Measurements from ENCODE around the gene SPRY4.
"Not testable (repeated sequence)": the region's sequence is repeated elsewhere in the genome, so short reads cannot be mapped to it uniquely, and the experiment has no call there.

The SPRY4 gene

DNA sequence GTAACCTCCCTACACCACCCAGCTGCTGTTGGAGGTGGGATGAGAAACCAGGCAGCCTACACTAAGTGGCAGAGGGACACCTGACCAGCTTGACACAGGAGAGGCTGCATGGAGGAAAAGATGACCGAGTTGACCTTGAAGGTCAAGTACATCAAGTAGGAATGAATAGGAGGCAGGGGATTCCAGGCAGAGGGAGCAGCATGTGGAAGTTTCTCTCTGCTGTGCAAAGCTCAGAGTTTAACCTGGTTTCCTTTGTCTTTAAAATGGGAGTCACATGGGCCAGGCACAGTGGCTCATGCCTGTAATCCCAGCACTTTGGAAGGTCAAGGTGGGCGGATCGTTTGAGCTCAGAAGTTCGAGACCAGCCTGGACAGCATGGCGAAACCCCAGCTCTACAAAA lies 32.6 kb downstream of the SPRY4 start:
- no peak for DNase-seq

DNA sequence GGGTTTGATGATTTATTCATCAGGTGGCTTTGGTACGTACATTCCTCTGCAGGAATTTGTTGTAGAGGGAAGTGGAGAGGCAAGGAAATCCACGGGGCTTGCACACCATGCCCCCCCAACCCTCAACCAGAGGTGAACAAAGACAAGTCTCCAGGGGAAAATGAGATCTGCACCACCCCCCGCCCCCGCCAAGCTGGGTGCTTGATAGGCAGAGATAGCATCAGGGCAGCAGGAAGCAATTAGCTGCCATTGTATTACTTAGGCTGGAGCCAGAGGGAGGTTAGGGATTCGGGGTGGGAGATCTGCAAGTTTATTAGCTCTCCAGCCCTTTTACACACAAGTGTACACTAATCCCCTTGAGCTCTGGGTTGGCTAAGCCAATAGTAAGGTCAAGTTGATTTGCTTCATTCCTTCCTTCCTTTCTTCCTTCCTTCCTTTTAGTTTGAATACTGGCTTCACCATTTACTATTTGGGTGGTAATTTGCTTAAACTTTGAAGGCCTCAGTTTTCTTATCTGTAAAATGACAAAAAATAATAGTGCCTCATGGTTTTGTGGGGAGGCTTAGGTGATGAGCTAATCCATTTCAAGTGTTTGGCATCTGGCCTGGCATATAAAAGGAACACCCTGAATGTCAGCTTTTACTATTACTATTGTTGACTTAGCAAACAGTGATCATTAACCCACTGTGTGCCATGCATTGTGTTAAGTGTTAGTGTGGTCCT lies 34.1 kb downstream of the SPRY4 start:
- no peak for DNase-seq

DNA sequence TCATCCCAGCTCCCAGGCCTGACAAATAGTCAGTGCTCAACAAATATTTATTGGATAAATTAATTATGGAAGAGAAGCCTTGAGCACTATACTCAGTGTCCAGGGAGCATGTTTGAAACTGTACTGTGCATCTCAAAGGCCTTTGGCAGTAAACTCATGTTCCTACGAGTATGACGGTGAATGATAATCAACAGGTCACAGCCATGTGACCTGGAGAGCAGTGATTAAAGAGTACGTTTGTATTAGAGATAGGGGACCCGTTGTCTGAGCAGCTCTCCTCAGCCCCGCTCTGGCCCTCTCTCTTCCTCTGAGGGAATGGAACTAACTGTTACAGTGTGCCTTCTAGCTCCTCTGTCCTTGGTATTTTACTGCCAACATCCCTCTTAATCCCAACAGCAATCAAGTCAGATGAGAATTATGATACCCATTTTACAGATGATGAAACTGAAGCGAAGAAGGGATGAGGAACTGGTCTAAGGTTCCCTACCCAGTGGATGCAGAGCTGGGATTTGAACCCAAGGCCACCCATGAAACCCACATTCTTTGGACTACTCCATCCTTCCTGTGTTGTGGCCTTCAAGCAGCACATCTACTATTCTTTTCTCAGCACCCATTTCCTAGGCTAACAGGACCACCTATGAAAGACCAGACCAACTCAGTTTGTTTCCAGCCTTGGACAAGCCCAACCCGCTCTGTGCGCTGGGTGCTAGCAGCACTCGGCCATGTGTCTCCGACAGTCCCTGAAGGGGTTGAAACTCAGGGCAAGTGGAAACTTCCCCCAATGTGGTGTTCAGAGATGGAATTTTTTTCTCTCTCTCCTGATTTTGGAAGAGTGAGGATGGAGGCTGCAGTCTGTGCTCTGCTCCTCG lies 34.9 kb downstream of the SPRY4 start:
- no peak for DNase-seq

DNA sequence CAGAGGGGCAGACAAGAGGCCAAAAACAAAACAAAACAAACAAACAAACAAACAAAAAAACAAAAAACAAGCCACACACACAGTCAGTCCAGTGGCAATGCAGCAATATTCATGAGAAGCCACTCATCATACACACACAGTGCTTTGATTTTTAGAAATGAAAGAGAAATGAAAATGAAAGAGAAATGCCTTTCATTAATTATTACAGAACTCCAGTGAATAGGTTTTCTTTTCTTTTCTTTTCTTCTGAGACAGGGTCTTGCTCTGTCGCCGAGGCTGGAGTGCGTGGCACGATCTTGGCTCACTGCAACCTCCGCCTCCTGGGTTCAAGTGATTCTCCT lies 36.9 kb downstream of the SPRY4 start:
- no peak for DNase-seq

DNA sequence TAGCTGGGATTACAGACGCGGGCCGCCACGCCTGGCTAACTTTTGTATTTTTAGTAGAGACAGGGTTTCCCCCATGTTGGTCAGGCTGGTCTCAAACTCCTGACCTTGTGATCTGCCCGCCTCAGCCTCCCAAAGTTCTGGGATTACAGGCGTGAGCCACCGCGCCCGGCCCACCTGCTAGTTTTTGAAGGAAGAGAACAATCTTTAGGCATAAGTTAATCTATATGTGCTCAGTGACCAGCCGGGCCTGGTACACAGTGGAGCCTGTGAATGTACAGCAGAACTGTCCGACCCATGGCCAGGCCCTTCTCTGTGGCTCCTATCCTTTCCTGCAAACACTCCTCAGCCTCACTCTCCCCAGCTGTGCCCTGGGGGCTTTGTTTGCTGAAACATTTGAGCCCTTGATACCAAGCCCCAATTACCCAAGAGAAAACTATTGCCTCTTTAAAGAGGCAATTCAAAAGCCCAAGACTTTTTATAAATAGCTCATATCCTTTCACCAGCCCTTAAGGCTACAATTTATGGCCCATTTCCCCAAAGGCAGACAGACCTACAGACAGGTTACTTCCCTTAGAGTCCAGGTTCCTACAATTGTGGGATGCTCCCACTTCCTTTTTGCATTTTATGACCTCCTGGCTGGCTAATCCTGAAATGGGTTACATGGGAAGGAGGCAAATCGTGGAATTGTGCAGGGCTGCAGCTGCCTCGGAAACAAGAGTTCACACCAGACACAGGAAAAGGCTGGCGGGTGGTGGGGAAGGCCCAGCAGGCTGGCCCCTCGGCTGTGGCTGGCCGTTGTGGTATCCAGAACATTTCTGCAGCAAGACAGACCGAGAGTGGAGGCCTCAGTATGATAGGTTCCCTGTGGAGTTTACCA lies 37.5 kb downstream of the SPRY4 start:
- no peak for DNase-seq

DNA sequence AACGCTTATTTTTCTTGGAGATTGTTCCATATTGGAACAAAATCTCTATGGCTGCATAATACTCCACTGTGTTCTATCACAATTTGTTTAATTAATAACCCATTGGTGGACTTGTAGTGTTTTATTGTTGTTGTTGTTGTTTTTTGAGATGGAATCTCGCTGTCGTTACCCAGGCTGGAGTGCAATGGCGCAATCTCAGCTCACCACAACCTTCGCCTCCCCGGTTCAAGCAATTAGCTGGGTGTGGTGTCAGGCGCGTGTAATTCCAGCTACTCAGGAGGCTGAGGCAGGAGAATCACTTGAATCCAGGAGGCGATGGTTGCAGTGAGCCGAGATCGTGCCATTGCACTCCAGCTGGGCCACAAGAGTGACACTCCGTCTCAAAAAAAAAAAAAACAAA lies 38.7 kb downstream of the SPRY4 start:
- no peak for DNase-seq

DNA sequence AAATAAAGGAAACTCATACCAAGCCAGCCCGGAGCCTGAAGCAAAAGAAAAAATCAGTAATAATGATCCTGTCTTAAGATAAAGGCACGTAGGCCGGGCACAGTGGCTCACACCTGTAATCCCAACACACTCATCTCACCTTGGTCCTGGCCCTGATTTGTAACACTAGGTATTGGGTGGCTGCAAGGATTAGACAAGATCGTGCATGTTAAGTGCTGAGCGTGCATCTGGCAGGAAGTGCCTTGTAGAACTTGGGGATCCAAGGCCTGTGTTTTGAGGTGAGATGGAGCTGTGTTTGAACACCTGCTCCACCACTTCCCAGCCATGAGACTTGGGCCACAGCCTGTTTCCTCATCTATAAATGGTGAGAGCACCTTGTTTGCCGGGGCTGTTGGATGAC lies 41.5 kb downstream of the SPRY4 start:
- DNase-seq = no peak

DNA sequence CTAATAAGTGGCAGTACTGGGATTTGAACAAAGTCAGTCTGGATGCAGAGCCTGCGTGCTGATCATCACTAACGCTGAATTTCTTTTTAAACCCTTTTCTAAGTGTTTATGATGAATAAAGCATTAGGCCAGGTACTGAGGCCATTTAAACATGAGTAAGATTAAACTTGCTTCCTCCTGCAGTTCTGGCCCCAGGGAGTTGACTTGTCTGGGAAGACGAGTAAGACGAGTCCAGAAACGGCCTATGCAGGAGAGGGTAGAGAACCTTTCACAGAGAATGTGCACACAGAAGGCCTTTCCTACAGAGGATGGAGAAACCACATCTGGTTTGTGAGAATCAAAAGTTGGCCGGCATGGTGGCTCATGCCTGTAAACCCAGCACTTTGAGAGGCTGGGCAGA lies 42.9 kb downstream of the SPRY4 start:
- DNase-seq = no peak

DNA sequence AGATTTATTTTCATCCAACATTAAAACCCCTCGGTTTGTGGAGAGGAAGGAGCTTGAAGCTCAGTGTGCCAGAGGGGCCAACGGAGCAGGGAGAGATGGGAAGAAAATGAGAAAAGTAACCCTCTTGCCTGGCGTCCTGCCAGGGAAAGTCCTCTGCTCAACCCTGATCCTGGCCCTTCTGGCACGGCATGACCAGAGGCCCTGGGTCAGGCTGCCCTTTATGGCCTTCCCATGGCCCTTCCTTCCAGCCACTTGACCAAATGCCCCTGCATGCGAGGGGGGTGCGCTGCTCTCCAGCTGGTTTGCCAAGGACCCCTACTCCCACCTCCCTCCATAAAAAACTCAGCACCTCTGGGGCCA lies 43.8 kb downstream of the SPRY4 start:
- no peak for DNase-seq

DNA sequence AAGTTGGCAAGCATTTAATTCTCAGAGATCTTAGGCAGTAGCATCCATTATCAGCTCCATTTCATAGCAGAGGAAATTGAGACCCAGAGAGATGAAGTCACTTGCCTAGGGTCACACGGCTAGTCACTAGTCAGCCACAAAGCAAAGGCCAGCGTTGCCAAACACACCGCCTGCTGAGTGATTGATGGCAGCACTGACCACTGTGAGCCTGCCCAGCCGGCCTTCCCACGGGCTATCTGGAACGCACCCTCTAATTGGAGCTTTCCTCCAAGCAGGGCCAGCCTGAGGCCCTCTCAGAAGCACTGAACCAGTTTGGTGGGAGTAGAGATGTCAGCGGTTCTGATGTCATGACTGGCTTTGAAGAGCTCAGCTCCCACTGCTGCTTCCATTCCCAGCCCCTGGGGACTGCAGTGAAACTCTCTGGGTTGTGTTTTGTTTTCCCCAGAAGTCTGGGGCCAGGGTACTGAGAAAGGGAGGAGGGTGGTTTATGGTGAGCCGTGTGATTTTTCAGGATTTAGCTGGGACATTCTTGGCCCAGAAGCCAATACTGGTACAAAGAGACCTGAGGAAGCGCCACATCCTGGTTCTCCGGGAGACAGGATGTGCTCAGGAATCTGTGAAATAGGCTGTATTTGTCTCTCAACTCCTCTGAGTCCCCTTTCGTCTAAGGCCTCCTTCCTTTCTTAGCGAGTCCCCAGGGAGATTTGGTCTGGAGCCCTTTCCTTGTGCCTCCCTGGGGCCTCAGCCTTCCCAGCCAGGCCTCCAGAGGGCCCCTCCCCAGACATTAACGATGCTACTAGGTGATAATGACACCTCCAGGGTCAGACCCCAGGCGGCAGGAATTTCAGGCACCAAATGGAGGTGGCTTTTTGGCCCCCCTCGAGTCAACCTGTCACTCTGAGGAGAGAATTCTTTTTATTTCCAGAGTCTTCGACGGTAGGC lies 44.5 kb downstream of the SPRY4 start:
- no peak for DNase-seq

DNA sequence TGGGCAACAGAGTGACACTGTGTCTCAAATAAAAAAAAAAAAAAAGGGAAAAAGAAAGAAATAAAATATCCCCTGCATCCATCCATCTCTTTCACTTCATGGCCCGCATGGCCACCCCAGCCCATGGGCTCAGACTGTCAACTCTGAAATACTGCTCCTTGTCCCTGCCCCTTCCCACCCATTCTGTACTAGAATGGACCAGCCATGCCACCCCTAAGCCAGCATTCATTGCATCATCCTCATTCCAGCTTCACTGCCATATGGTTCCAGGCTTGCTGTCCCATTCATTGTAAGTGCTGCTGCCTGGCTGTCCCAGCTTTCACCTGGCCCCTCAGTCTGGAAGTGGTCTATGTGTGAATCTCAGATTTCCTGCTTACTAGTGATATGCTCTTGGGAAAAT lies 46.2 kb downstream of the SPRY4 start:
- DNase-seq = no peak

DNA sequence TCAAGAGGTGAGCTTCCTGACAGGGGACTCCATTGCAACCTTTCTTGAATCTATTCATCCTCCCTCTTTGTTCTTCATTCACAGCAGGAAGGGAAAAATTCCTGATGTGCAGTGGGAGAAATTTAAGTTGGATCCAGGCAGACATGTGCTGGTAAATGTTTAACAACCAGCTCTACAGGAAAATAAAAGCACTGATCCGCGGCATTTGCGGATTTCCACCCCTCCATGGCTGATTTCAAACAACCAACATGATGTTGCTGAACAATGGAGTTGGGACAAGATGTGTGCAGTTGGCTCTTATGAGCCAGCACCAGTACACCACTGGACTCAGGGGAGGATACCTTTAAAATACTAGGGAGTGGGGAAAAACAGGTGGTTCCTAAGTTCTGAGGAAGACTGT lies 47.0 kb downstream of the SPRY4 start:
- no peak for DNase-seq

DNA sequence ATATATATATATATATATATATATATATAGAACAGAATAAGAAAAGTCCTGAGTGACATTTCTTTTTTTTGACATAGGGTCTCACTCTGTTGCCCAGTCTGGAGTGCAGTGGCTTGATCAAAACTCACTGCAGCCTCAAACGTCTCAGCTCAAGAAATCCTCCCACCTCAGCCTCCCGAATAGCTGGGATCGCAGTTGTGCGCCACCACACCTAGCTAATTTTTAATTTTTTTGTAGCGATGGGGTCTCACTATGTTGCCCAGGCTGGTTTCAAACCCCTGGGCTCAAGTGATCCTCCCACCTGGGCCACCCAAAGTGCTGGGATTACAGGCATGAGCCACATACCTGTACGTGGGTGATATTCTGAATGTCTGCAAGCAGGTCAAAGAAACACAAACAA lies 48.3 kb downstream of the SPRY4 start:
- DNase-seq = no peak

DNA sequence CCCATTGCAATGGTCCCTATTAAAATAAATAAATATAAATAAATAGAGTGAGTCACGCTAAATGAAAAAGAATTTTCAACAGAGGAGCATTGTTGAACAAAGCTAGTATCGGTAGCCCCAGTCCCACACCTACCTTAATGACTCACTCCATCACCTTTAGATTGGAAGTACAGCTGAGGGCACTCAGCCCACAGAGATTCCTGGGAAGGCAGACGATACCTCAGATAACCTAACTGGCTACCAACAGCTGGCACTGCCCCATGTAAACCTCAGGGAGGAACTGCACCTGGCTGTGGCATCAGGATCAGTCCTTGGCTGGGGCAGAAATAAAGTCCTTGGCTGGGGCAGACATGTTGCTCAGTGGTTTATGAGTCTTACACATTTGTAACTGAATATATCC lies 49.3 kb downstream of the SPRY4 start:
- DNase-seq = no peak

DNA sequence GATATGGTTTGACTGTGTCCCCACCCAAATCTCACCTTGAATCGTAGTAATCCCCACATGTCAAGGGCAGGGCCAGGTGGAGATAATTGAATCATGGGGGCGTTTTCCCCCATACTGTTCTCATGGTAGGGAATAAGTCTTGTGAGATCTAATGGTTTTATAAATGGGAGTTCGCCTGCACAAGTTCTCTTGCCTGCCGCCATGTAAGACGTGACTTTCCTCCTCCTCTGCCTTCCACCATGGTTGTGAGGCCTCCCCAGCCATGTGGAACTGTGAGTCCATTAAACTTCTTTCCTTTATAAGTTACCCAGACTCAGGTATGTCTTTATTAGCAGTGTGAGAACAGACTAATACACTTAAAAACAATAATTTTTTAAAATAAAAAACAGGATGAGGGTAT lies 52.2 kb downstream of the SPRY4 start:
- not testable (repeated sequence) for DNase-seq

DNA sequence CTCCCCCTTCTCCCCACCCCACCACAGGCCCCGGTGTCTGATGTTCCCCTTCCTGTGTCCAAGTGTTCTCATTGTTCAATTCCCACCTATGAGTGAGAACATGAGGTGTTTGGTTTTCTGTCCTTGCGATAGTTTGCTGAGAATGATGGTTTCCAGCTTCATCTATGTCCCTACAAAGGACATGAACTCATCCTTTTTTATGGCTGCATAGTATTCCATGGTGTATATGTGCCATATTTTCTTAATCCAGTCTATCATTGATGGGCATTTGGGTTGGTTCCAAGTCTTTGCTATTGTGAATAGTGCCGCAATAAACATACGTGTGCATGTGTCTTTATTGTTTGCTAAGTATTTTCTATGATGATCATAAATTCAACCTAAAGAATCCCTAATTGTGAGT lies 60.7 kb downstream of the SPRY4 start:
- DNase-seq = not testable (repeated sequence)

DNA sequence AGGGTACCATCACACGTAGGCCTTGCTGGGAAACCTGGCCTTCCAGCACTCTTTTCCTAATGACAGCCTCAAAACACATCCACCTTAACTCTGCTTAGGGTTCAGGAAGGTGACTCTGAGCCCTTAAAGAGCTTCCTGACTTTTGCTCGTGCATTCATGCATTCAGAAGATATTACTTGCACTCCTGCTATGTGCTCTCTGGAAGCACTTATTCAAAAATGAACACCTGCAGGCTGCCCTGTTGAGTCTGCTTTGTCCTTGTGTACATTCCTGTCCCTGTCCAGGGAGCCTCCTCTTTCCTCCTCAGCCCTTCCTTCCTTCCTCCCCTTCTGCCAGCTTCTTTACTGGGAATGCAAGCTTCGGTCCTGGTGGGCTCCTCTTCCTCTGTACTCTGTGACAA lies 61.5 kb downstream of the SPRY4 start:
- no peak for DNase-seq

DNA sequence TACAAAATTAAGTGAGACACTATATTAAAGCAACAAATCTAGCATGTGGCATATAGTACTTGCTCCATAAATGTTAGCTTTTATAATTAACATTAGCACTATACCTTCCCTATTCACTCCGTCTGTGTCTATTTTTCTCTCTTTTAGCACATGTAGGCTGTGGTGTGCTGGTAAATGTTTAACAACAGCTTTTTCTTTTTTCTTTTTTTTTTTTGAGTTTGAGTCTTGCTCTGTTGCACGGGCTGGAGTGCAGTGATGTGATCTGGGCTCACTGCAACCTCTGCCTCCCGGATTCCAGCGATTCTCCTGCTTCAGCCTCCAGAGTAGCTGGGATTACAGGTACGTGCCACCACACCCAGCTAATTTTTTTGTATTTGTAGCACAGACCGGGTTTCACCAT lies 62.1 kb downstream of the SPRY4 start:
- DNase-seq = no peak
